OCI-LY7 (cell line): Measurements from ENCODE around the gene ZFHX3. TPM values are rescaled to one million over a fixed set of nuclear protein-coding genes. Genes with fewer than 3 reads are reported as not detected.

Experiments used
- BruUV-seq: library from RNA; stranded (reverse); fragments of 400-500 nt; replicated peaks from 2 replicates; lab custom pipeline; 2021; lab: Mats Ljungman, UMichigan
- CTCF ChIA-PET: fragments of 300-600 bp; sonication (Branson Sonifier 250); formaldehyde crosslinking; loops from one replicate; lab custom pipeline; 2022; ENCODE audit warnings: antibody characterized with exemption; ENCODE audit not compliant: unreplicated experiment; lab: Charles Lee
- POLR2A ChIA-PET: fragments of 300-600 bp; sonication (Branson Sonifier 250); formaldehyde crosslinking; loops from one replicate; lab custom pipeline; 2022; ENCODE audit warnings: antibody characterized with exemption; lab: Charles Lee
- DNase-seq: peaks from one replicate; pipeline ENCODE4 v3.0.0-alpha.2; 2015; ENCODE audit warnings: low spot score
- H2AFZ ChIP-seq: fragments of 200-600 bp; sonication (generic), shearing (Covaris generic); 2 replicates; pipeline ENCODE4 v1.6.1; 2014; ENCODE audit warnings: mild to moderate bottlenecking, antibody characterized with exemption, low read length, moderate library complexity
- H3K27ac ChIP-seq: fragments of 200-600 bp; sonication (generic); 2 replicates; pipeline ENCODE4 v1.5.1; 2014; ENCODE audit warnings: mixed run types, low read depth, mild to moderate bottlenecking, moderate library complexity, low read length, inconsistent platforms; ENCODE audit not compliant: poor library complexity, severe bottlenecking
- H3K36me3 ChIP-seq: fragments of 200-600 bp; sonication (generic); 2 replicates; pipeline ENCODE4 v1.6.1; 2014; ENCODE audit warnings: mild to moderate bottlenecking, antibody characterized with exemption, low read length, moderate library complexity, mixed read lengths; ENCODE audit not compliant: insufficient read depth
- H3K4me1 ChIP-seq: fragments of 200-600 bp; sonication (generic); 2 replicates; pipeline ENCODE4 v1.5.1; 2014; ENCODE audit warnings: mild to moderate bottlenecking, low read length; ENCODE audit not compliant: insufficient read depth, poor library complexity, severe bottlenecking
- H3K4me2 ChIP-seq: fragments of 200-600 bp; sonication (generic); 2 replicates; pipeline ENCODE4 v1.6.1; 2014; ENCODE audit warnings: mild to moderate bottlenecking, low read length
- H3K4me3 ChIP-seq: fragments of 200-600 bp; sonication (generic); 2 replicates; pipeline ENCODE4 v1.5.1; 2014; ENCODE audit warnings: mild to moderate bottlenecking, low read depth, low read length; ENCODE audit not compliant: poor library complexity, severe bottlenecking
- H3K79me2 ChIP-seq: fragments of 200-600 bp; sonication (generic); 2 replicates; pipeline ENCODE4 v1.6.1; 2016; ENCODE audit warnings: low read depth, mild to moderate bottlenecking, low read length, moderate library complexity, mixed read lengths; ENCODE audit not compliant: insufficient read depth
- H3K9me2 ChIP-seq: fragments of 200-600 bp; sonication (generic); 2 replicates; pipeline ENCODE4 v1.6.1; 2016; ENCODE audit warnings: mild to moderate bottlenecking, low read length, mixed read lengths; ENCODE audit not compliant: insufficient read depth
- H3K9me3 ChIP-seq: fragments of 200-600 bp; sonication (generic); 2 replicates; pipeline ENCODE4 v1.6.1; 2014; ENCODE audit warnings: mild to moderate bottlenecking, mixed run types, low read length, mixed read lengths
- H4K20me1 ChIP-seq: fragments of 200-600 bp; sonication (generic); 2 replicates; pipeline ENCODE4 v1.6.1; 2014; ENCODE audit warnings: mild to moderate bottlenecking, antibody characterized with exemption, low read length, moderate library complexity, mixed read lengths; ENCODE audit not compliant: insufficient read depth
- EZH2phosphoT487 ChIP-seq: fragments of 200-600 bp; sonication (generic); IDR thresholded peaks from 2 replicates; pipeline ENCODE4 v1.6.1; 2018; ENCODE audit warnings: low read depth, borderline replicate concordance, mild to moderate bottlenecking, mixed run types, antibody characterized with exemption, low read length, moderate library complexity, mixed read lengths
- intact Hi-C: fragments of 100-400 bp; cut with micrococcal nuclease; formaldehyde crosslinking; loops from one replicate; pipeline ENCODE4 v1.10.0; 2022; ENCODE audit not compliant: unreplicated experiment
- total RNA-seq, 2 experiments: library from RNA; depleted of rRNA in 1 of 2; stranded (reverse); fragments of >200 nt in 1 of 2; shearing (Covaris generic) in 1 of 2; gene quantifications; 2 replicates each; pipeline ENCODE4 v1.2.3, GENCODE V29; 2014 to 2022
- TF ChIP-seq, protein P1 (sequence below): fragments of 200-600 bp; sonication (generic); conservative IDR thresholded peaks from 2 replicates; pipeline ENCODE4 v1.5.1; 2014; ENCODE audit warnings: mild to moderate bottlenecking, antibody characterized with exemption, low read length, moderate library complexity, mixed read lengths

ZFHX3 gene
- total RNA-seq, 2 experiments from 2014 or later = 1.3 to 6.2 TPM

GRCh38 chr16:72886346-72886974 lies 161.5 kb downstream of the ZFHX3 start:
- BruUV-seq = no TSS peak
- H3K4me2 ChIP-seq = no peak overlapping the region
- CTCF ChIA-PET = no interaction called here

GRCh38 chr16:72884573-72884972 lies 163.4 kb downstream of the ZFHX3 start:
- Histone ChIP-seq H3K79me2 (no peaks in the 10 kb centered on the region), H3K4me1 (no peaks in the 10 kb centered on the region), H3K36me3 (no peaks in the 10 kb centered on the region; the same call in 1 of the 2 replicates), H3K9me2 (no peaks in the 10 kb centered on the region), H2AFZ (no peak overlapping the region), H3K9me3 (no peaks in the 10 kb centered on the region), H3K27ac (no peak overlapping the region), H3K4me3 (no peak overlapping the region), H4K20me1 (no peaks in the 10 kb centered on the region), H3K4me2 (no peak overlapping the region)
- DNase-seq = no peak
- POLR2A ChIA-PET = interaction anchor here (0.5 to 1.1 kb wide), 3 partner anchors 8 to 23 kb away, joined by 3 to 4 read pairs (median 4); no protein-coding TSS in a partner anchor
- CTCF ChIA-PET = no interaction called here
- TF ChIP-seq, protein P1, sequence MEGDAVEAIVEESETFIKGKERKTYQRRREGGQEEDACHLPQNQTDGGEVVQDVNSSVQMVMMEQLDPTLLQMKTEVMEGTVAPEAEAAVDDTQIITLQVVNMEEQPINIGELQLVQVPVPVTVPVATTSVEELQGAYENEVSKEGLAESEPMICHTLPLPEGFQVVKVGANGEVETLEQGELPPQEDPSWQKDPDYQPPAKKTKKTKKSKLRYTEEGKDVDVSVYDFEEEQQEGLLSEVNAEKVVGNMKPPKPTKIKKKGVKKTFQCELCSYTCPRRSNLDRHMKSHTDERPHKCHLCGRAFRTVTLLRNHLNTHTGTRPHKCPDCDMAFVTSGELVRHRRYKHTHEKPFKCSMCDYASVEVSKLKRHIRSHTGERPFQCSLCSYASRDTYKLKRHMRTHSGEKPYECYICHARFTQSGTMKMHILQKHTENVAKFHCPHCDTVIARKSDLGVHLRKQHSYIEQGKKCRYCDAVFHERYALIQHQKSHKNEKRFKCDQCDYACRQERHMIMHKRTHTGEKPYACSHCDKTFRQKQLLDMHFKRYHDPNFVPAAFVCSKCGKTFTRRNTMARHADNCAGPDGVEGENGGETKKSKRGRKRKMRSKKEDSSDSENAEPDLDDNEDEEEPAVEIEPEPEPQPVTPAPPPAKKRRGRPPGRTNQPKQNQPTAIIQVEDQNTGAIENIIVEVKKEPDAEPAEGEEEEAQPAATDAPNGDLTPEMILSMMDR = no peak
- no peak for TF ChIP-seq EZH2phosphoT487
- BruUV-seq = no TSS peak
- intact Hi-C loops = no loop called here

More at GRCh38 chr16:72886346-72886974, 161.5 kb downstream of the ZFHX3 start:
- H3K4me1 ChIP-seq = no peaks in the 10 kb centered on the region
- H3K79me2 ChIP-seq = no peaks in the 10 kb centered on the region
- no peak overlapping the region for H3K4me3 ChIP-seq
- no peaks in the 10 kb centered on the region for H3K9me2 ChIP-seq
- intact Hi-C loops = no loop called here
- no peak overlapping the region for H2AFZ ChIP-seq
- H3K9me3 ChIP-seq = no peaks in the 10 kb centered on the region
- POLR2A ChIA-PET = no interaction called here
- H3K36me3 ChIP-seq = no peaks in the 10 kb centered on the region; the same call in 1 of the 2 replicates
- no peaks in the 10 kb centered on the region for H4K20me1 ChIP-seq
- H3K27ac ChIP-seq = no peak overlapping the region
- TF ChIP-seq EZH2phosphoT487 = no peak
- TF ChIP-seq, protein P1 = no peak
- DNase-seq = no peak

DNA sequence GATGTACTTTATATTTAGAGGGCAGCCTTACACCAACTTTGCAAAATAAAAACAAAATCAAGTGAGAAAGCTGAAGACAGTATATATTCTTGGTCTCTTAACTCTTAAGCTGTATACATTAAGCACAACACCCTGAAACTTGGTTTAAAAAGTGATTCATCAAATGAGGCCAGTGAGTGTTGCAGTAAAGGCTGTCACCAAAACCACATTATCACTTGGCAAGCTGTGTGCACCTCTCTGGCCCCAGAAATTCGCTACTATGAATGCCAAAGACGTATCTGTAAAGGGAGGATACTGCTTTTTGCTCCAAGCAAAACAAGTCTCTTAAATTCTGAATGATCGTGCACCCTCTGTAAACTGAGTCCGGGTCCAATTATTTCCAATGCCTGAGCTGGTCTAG lies 163.9 kb downstream of the ZFHX3 start:
- no peaks in the 10 kb centered on the region for H3K9me2 ChIP-seq
- ChIA-PET CTCF (no interaction called here), POLR2A (interaction anchor here (1.0 to 1.1 kb wide), 2 partner anchors 8 to 22 kb away, joined by 4 read pairs; no protein-coding TSS in a partner anchor)
- no peaks in the 10 kb centered on the region for H3K79me2 ChIP-seq
- H3K36me3 ChIP-seq = no peaks in the 10 kb centered on the region
- no peak overlapping the region for H3K27ac ChIP-seq
- no peak overlapping the region for H3K4me2 ChIP-seq
- H3K4me3 ChIP-seq = no peak overlapping the region
- H3K4me1 ChIP-seq = no peaks in the 10 kb centered on the region
- no peak for DNase-seq
- no peak for TF ChIP-seq EZH2phosphoT487
- TF ChIP-seq, protein P1 = no peak
- BruUV-seq = no TSS peak
- H2AFZ ChIP-seq = no peak overlapping the region
- H4K20me1 ChIP-seq = no peaks in the 10 kb centered on the region
- intact Hi-C loops = no loop called here
- H3K9me3 ChIP-seq = no peaks in the 10 kb centered on the region
